GM18517 (cell line): ENCODE results near the gene PRKN.

ENCODE experiments used
- ATAC-seq: cut with Tn5 transposase; IDR thresholded peaks from one replicate; pipeline ENCODE4 v1.9.1; 2021; ENCODE audit warnings: mild to moderate bottlenecking, moderate library complexity; ENCODE audit not compliant: unreplicated experiment

PRKN gene

GRCh38 chr6:161749576-161749975 lies 978.0 kb downstream of the PRKN start:
- no peak for ATAC-seq

- no peak for ATAC-seq
Observed at GRCh38 chr6:161748535-161749416, 978.8 kb downstream of the PRKN start.

DNA sequence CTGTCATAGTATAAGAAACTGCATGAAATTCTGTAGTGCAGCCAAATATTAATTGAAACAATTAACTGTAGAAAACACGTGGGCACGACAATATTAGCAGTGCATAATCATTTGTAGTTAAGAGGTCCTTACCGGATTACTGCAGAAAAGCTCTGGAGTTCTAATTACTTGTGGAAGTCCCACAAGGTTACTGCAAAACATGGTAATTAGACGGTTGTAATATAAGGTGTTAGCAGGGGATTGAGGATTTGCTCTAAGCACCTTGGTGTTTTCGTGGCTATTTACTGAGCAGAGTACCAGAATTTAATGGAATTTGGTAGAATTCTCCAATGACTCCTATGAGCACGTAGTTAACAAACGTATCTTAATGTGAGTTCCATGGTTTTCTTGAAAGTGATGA lies 980.1 kb downstream of the PRKN start:
- no peak for ATAC-seq

GRCh38 chr6:161745594-161746141 lies 981.9 kb downstream of the PRKN start:
- no peak for ATAC-seq

- no peak for ATAC-seq
Observed at GRCh38 chr6:161745128-161745527, 982.4 kb downstream of the PRKN start.

DNA sequence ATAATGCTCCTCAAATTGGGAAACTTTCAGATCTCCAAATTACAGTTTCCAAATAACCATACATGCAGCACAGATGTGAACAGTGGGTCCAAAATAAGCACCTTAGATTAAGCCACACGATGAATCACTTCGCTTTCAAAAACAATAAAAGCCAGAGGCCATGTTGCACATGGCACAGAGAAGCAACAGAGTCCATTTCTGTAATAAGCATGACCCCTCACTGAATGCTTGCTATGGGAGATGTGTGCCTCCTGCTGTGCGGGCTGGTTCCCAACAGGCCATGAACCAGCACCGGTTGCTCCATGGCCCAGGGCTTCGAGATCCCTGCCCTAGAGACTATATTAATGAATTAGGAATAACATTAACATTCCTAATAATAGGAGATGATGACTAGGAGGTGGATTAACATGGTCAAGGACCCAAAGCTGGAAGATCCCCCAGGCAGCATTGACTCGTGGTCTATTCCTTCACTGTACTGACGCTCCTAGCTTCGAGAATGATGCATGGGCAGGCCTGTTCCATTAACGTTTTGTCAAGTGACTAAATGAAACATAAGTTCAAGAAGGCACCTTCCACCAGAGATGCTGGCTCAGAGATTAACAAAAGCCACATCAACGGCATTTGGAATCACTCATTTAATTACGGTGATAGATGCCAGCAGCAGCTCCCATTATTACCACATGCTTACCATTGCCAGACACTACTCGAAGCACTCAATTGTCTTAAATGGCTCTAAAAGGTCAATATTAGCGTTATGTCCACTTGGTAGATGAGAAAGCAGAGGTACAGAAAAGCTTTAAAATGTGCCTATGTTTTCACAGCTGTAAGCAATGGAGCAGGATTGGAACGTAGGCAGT lies 983.1 kb downstream of the PRKN start:
- no peak for ATAC-seq

GRCh38 chr6:161743509-161744178 lies 983.9 kb downstream of the PRKN start:
- ATAC-seq: no peak

DNA sequence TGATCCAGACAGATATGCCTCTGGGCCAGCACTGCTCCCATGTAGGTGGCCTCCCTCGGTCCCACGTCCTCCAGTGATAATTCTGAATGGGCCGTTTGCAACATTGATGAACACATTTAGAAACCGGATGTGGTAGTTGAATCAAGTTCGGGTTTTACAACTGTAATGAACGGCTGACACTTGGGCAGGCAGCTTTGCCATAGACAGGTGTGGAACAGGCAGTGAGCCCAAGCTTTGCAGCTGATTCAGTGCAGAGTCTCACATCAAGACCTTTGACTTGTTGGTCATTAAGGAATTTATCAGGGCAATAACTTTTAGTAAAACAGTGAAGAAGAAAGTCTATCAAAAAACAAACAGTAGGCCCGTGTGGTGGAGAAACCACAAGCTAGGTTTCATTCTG lies 987.1 kb downstream of the PRKN start:
- no peak for ATAC-seq

- ATAC-seq: no peak
Observed at GRCh38 chr6:161736781-161737292, 990.7 kb downstream of the PRKN start.

DNA sequence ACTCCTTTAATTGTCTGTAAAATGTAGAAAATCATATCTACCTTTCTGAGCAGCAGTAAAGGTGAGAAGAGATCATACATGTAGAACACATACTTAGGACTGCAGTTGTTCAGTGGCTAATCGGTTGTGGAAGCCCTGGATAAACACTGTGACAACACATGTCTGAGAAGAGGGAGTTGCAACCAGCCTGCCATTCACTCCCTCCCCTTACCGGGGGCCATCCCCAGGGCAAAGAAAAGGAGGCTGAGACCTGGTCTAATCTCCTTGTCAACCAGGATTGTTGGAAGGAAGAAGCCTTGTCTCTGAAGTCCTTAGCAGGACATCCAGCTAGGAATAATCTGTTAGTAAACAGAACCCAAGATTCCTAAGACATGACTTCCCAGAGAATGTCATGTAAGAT lies 991.2 kb downstream of the PRKN start:
- ATAC-seq: no peak

DNA sequence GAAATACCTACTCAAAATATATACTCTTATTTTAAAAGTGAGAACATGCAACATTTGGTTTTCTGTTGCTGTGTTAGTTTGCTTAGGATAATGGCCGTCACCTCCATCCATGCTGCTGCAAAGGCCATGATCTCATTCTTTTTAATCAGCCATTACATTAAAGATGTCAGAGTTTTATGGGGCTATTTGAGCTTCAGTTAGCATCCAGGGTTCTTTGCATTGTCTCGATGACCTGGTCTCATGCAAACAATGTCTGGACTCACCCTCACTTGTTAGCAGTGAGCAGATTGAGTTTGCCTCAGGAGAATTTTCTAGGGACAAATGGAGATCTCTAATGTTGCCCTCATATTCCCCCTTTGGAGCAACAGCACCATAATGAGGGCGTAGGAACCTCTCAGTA lies 995.0 kb downstream of the PRKN start:
- no peak for ATAC-seq

- no peak for ATAC-seq
Observed at GRCh38 chr6:161727083-161727833, 1000.3 kb downstream of the PRKN start.

GRCh38 chr6:161722394-161722793 lies 1005.2 kb downstream of the PRKN start:
- ATAC-seq: no peak

GRCh38 chr6:161721511-161721910 lies 1006.1 kb downstream of the PRKN start:
- no peak for ATAC-seq

DNA sequence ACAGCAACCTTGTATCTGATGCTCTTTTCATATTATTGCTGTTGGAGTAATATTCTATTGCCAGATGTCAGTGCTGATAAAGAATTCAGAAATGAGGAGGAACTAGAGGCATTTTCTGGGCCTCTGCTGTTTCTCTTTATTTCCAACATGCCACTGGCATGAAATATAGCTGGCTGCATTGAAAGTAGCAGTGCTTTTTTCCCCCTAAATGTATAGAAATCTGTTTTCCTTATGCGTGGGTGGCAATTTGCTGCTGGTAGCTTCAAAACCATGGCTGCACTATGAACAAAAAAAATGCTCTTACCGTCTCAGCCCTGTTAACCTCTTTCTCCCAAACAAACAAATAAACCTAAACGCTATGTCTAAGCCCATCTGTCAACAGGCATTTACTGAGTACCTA lies 1011.4 kb downstream of the PRKN start:
- no peak for ATAC-seq

GRCh38 chr6:161711938-161712337 lies 1015.6 kb downstream of the PRKN start:
- no peak for ATAC-seq

GRCh38 chr6:161711515-161711914 lies 1016.1 kb downstream of the PRKN start:
- ATAC-seq: no peak

DNA sequence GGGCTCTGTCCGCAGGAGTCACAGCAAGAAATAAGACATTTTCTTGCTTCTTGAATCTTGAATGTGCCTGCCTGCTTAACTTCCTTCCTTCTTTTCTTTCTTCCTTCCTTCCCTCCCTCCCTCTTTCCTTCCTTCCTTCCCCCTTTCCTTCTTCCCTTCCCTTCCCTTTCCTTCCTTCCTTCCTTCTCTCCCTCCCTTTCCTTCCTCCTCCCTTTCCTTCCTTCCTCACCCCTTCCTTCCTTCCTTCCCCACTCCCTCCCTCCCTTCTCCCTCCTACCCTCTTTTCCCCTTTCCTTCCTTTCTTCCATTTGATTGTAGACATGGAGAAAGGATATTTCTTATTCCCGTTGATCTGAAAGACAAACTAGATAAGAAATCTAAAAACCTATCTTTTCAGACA lies 1016.9 kb downstream of the PRKN start:
- ATAC-seq: no peak

DNA sequence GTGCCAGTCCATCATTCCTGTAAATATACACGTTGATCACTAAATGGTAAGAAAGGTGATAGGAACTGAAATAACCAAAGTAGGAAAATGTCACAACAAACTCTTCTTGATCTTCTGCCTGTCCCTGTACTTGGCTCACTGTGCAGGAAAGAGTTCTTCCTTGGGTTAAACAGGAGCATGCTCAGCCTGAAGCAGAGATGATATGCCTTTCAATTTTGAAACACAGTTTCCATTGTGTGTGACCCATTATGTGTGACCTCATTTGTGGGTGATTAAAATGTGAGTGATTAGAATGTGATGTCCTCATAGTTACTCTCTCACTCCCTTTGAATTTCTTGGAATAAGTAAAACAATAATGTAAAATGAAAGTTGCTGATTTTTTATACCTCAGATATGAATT lies 1026.5 kb downstream of the PRKN start:
- ATAC-seq: no peak

DNA sequence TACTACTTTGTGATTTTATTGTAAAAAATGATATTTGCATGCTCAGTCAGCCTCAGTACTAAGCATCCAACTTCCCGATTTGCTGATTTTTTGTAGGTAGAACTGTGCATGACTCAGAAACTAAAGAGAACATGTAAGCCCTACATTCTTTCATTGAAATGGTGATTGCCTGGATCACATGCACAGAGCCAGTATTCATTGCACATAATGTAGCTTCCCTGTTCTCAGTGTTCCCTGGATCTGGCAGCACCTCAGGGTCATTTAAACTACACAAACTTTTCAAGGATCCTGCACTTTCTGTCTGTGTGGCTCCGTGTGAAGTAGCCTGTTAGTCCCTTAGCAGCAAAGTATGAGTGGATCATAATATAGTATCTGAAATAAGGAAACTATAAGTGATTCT lies 1030.8 kb downstream of the PRKN start:
- no peak for ATAC-seq
